Stimulated activated CD8-positive, alpha-beta memory T cell treated with anti-CD3 and anti-CD28 coated beads, Interleukin-4, amount 100 ng/mL, for 1 hour (primary cell): ENCODE results near the gene SLC29A3.
"Not testable (repeated sequence)": the region's sequence is repeated elsewhere in the genome, so short reads cannot be mapped to it uniquely, and the experiment has no call there.

ENCODE experiments used
- DNase-seq, 2 donors: peaks; one replicate each; pipeline ENCODE4 v3.0.0-alpha.2; 2020; ENCODE audit warnings: low read depth in 2 of 2, low spot score in 1 of 2

The SLC29A3 gene

GRCh38 chr10:71283876-71284275 lies 35.2 kb upstream of the SLC29A3 start:
- DNase-seq = no peak

GRCh38 chr10:71284544-71285179 lies 34.4 kb upstream of the SLC29A3 start:
- DNase-seq = no peak

- no peak for DNase-seq
Observed at GRCh38 chr10:71285180-71285545, 33.9 kb upstream of the SLC29A3 start.

- no peak for DNase-seq
Observed at GRCh38 chr10:71285986-71286385, 33.1 kb upstream of the SLC29A3 start.

DNA sequence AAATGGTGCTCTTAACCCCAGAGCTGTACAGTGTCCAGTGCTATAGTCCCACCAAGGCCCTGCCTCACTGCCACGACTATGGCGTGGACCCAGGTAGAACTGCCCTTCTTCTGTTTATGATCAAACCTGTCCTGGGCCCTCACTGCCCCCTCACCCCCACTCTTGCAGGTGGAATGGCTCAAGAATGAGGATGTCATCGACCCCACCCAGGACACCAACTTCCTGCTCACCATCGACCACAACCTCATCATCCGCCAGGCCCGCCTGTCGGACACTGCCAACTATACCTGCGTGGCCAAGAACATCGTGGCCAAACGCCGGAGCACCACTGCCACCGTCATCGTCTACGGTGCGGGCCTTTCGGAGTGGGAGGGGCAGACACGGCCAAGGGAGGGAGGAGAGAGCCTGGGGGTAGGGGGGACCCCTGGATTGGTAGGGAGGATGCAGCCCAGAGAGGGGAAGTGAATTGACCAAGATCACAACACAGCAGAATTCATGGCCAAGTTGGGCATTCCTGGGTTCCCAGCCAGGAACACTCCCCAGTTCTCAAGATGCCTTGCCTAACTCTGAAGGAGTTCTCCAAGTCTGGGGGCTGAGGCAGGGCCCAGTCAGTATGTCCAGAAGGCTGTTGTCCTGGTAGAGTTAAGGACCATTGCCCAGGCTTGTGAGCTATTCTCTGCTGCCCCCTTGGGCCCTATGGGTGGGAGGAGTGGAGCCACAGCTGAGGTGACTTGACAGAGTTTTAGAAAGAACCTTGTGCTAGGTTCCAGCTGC lies 32.4 kb upstream of the SLC29A3 start:
- no peak for DNase-seq

DNA sequence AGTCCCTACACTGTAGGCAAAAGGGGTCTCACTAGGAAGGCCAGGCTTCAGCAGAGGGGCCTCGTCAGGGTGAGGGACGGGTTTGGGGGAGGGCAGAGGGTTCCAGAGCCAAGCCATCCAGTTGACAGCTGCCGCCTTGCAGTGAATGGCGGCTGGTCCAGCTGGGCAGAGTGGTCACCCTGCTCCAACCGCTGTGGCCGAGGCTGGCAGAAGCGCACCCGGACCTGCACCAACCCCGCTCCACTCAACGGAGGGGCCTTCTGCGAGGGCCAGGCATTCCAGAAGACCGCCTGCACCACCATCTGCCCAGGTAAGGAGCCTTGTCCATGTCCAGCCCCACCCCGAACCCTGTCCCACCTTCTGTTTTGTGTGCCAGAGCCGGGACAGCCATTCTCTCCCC lies 31.6 kb upstream of the SLC29A3 start:
- no peak for DNase-seq

DNA sequence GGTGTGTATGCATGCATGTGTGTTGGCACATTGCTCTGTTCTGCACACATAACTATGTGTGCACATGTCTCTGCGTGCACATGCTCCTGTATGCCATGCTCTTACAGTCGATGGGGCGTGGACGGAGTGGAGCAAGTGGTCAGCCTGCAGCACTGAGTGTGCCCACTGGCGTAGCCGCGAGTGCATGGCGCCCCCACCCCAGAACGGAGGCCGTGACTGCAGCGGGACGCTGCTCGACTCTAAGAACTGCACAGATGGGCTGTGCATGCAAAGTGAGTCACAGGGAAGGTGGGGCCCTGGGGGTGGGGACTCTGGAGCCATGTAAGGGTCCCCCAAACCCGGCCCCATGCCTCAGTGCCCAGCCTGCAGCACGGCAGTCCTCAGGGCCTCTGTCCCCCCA lies 30.6 kb upstream of the SLC29A3 start:
- no peak for DNase-seq

DNA sequence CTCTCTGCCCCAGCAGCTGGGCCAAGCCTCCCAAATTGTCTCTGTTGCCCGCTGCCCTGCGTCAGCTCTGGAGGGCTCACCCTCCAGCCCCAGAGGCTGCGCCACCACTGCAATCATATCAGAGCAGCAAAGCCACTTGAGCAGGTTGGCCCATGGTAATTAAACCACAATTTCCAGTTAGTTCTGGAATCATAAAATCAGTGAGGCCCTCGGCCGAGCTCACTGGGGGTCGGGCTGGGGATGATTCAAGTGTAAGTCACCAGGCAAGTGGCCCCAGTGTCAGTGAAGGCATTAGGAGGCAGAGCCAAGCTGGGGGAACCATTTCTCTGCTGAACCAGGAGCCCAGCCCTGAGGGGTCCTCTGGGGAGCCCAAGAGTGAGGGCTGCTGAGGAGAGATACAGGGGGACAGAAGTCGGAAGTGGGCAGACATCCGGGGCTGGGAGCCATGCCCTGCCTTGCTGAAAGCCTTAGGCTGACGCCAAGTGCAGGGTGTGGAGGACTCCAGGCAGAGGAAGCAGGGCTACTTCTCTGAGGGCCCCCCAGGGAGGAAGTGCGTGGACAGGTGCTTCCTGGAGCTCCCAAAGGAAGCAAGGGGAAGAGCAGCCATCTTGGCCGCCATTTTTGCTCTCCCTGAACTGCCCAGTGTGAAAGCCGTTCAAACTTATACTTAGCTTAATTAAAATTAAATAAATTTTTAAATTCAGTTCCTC lies 29.5 kb upstream of the SLC29A3 start:
- no peak for DNase-seq

GRCh38 chr10:71290331-71290730 lies 28.7 kb upstream of the SLC29A3 start:
- DNase-seq = no peak

DNA sequence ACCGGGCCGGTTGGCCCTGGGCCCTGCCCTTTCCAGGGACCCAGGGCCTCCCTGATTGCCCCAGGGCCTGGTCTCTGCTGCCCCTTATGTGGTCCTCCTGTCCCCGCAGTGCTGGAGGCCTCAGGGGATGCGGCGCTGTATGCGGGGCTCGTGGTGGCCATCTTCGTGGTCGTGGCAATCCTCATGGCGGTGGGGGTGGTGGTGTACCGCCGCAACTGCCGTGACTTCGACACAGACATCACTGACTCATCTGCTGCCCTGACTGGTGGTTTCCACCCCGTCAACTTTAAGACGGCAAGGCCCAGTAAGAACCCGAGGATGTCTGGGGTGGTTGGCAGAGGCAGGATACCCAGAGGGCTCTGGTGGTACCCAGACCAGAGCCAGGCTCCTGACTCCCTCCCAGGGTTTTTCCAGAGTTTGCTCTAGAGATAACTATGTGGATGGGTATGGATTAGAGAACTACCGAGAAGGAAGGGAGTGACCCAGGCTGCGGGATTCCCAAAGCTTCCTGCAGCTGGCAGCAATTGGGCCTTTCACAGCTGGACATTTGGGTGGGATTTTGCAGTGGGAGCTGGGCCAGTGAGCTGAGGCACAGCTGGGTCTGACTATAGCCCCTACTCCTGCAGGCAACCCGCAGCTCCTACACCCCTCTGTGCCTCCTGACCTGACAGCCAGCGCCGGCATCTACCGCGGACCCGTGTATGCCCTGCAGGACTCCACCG lies 28.1 kb upstream of the SLC29A3 start:
- no peak for DNase-seq

DNA sequence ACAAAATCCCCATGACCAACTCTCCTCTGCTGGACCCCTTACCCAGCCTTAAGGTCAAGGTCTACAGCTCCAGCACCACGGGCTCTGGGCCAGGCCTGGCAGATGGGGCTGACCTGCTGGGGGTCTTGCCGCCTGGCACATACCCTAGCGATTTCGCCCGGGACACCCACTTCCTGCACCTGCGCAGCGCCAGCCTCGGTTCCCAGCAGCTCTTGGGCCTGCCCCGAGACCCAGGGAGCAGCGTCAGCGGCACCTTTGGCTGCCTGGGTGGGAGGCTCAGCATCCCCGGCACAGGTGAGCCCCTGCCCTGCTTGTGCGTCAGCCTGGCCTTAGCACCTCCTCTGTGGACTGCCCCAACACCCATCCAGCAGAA lies 27.5 kb upstream of the SLC29A3 start:
- no peak for DNase-seq

DNA sequence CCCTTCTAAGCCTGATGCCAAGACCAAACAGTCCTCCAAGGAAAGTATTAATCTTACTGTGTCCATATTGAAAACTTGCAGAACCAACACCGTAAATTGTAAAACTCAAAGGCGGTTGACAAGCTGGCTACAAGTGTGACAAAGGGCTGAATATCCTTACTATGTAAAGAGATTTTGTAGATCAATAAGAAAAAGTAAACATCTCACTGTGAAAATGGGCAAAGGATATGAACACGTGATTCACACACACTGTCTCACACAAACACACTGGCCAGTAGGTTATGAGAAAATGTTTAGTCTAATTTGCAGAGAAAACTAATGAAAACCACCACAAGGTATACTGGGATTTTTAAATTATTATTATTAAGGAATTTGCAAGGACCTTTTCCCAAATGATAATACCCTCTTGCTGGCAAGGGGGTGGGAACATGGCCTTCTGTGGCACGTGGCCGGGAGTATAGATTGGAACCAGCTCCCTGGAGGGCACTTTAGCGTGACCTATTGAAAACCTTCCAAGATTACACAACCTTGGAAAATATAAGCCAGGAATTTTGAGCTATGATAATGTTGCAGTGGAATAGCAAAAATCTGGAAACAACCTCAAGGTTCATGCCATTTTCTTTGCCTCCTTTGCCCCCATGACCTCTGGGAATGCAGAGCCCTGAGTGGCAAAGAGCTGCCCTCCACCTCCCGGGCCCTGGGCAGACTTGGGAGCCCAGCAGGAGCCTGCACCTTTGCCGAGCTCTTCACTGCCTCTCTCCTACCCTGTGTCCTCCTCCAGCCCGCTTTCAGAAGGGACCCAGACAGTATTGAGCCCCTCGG lies 26.2 kb upstream of the SLC29A3 start:
- DNase-seq = no peak

- no peak for DNase-seq
Observed at GRCh38 chr10:71293446-71294084, 25.5 kb upstream of the SLC29A3 start.

- DNase-seq = no peak
Observed at GRCh38 chr10:71294091-71294561, 24.9 kb upstream of the SLC29A3 start.

DNA sequence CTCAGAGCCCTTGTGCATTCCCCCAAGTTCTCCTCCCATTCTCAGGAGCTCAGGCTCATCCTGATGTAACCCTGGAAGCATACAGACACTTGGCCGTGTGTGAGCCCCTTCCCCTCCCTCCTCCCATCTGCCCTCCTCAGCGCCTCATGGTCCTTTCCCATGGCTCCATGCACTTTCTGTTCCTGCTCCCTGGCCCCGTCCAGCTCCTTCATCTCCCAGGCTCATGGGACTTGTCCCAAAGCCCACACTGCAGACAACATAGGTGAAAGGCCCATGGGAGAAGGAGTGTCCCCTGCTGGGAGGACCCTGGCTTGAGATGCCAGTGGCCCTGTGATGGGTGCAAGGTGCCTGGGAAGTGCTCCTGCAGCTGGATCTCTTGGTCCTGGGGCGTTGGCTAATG lies 24.2 kb upstream of the SLC29A3 start:
- DNase-seq = no peak

GRCh38 chr10:71295641-71296040 lies 23.4 kb upstream of the SLC29A3 start:
- DNase-seq = no peak

DNA sequence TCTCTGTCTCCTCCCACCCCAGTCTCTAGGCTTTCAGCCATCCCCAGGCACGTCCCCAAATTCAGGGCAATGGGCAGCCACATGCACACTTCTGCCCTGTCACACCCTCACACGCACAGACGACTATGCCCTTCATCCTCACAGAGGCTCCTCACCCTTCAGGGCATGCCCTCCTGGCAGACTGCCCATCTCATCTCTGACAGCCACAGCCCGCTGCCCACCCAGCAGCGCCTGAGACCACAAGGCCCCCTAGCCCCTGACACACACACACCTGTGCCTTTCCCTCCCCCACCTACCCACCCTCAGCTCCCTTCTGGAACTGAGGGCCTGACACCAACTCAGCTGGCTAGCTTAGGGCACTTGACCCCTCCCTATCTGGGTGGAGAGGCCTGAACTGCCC lies 23.0 kb upstream of the SLC29A3 start:
- no peak for DNase-seq

- not testable (repeated sequence) for DNase-seq
Observed at GRCh38 chr10:71296811-71297210, 22.2 kb upstream of the SLC29A3 start.

GRCh38 chr10:71297343-71297742 lies 21.7 kb upstream of the SLC29A3 start:
- no peak for DNase-seq

GRCh38 chr10:71299071-71299785 lies 19.8 kb upstream of the SLC29A3 start:
- no peak for DNase-seq
